HEK293T (cell line): Measurements from ENCODE around the gene CHST11.

Experiments
- CTCF ChIA-PET: fragments of 350-600 bp; formaldehyde crosslinking; extraction: SDS; loops from one replicate; lab custom pipeline; 2021; ENCODE audit warnings: antibody characterized with exemption, inconsistent platforms; lab: Yijun Ruan, JAX
- POLR2A ChIA-PET: fragments of 350-600 bp; formaldehyde crosslinking; extraction: SDS; loops from one replicate; lab custom pipeline; 2020; ENCODE audit warnings: antibody characterized with exemption, inconsistent platforms; lab: Yijun Ruan, JAX
- DNase-seq: peaks from one replicate; pipeline ENCODE4 v3.0.0; 2012; ENCODE audit warnings: mixed read lengths; ENCODE audit errors: extremely low spot score
- ARNT ChIP-seq: fragments of 450-650 bp; IDR thresholded peaks from 2 replicates; pipeline ENCODE4 v1.6.1; 2017; ENCODE audit warnings: mild to moderate bottlenecking
- BHLHE40 ChIP-seq: fragments of 450-650 bp; IDR thresholded peaks from 2 replicates; pipeline ENCODE4 v1.6.1; 2016; ENCODE audit warnings: mild to moderate bottlenecking, moderate library complexity, borderline replicate concordance
- CTBP1 ChIP-seq: fragments of 450-650 bp; IDR thresholded peaks from 2 replicates; pipeline ENCODE4 v1.6.1; 2016; ENCODE audit warnings: borderline replicate concordance
- ELF4 ChIP-seq: fragments of 450-650 bp; IDR thresholded peaks from 2 replicates; pipeline ENCODE4 v1.6.1; 2017; ENCODE audit warnings: antibody characterized with exemption
- FOXA1 ChIP-seq: fragments of 450-650 bp; IDR thresholded peaks from 2 replicates; pipeline ENCODE4 v1.6.1; 2016; ENCODE audit warnings: mild to moderate bottlenecking
- FOXK2 ChIP-seq: fragments of 450-650 bp; IDR thresholded peaks from 2 replicates; pipeline ENCODE4 v1.6.1; 2016; ENCODE audit warnings: mild to moderate bottlenecking
- FOXM1 ChIP-seq: fragments of 450-650 bp; IDR thresholded peaks from 2 replicates; pipeline ENCODE4 v1.6.1; 2017; ENCODE audit warnings: mild to moderate bottlenecking, borderline replicate concordance
- HDGF ChIP-seq: fragments of 450-650 bp; IDR thresholded peaks from 2 replicates; pipeline ENCODE4 v1.6.1; 2017; ENCODE audit warnings: antibody characterized with exemption, borderline replicate concordance
- L3MBTL2 ChIP-seq: fragments of 450-650 bp; conservative IDR thresholded peaks from 2 replicates; pipeline ENCODE4 v1.6.1; 2016; ENCODE audit warnings: mild to moderate bottlenecking
- LEF1 ChIP-seq: fragments of 450-650 bp; IDR thresholded peaks from 2 replicates; pipeline ENCODE4 v1.6.1; 2017; ENCODE audit warnings: mild to moderate bottlenecking, borderline replicate concordance
- NFRKB ChIP-seq: fragments of 450-650 bp; IDR thresholded peaks from 2 replicates; pipeline ENCODE4 v1.6.1; 2016; ENCODE audit warnings: mild to moderate bottlenecking, moderate library complexity
- PKNOX1 ChIP-seq: fragments of 450-650 bp; IDR thresholded peaks from 2 replicates; pipeline ENCODE4 v1.6.1; 2016
- SP1 ChIP-seq: fragments of 450-650 bp; IDR thresholded peaks from 2 replicates; pipeline ENCODE4 v1.6.1; 2017
- SUZ12 ChIP-seq: fragments of 450-650 bp; IDR thresholded peaks from 2 replicates; pipeline ENCODE4 v1.6.1; 2016; ENCODE audit warnings: mild to moderate bottlenecking
- TARDBP ChIP-seq: fragments of 450-650 bp; IDR thresholded peaks from 2 replicates; pipeline ENCODE4 v1.6.1; 2016
- ZNF384 ChIP-seq: fragments of 450-650 bp; IDR thresholded peaks from 2 replicates; pipeline ENCODE4 v1.6.1; 2016

The CHST11 gene

GRCh38 chr12:104685366-104685765 lies 228.6 kb downstream of the CHST11 start:
- no peak for TF ChIP-seq TARDBP
- TF ChIP-seq L3MBTL2 = no peak
- TF ChIP-seq ELF4 = no peak
- TF ChIP-seq NFRKB = no peak
- TF ChIP-seq LEF1 = no peak
- no peak for TF ChIP-seq ARNT
- no peak for TF ChIP-seq ZNF384
- no peak for TF ChIP-seq BHLHE40
- no peak for DNase-seq
- POLR2A ChIA-PET = no interaction called here
- CTCF ChIA-PET = no interaction called here

- CTCF ChIA-PET = no interaction called here
- POLR2A ChIA-PET = no interaction called here
- no peak for TF ChIP-seq LEF1
- TF ChIP-seq TARDBP = no peak
- TF ChIP-seq BHLHE40 = no peak
- TF ChIP-seq FOXM1 = no peak
- no peak for DNase-seq
Observed at GRCh38 chr12:104686196-104686595, 229.4 kb downstream of the CHST11 start.

- DNase-seq = no peak
- ChIA-PET POLR2A (no interaction called here), CTCF (no interaction called here)
- TF ChIP-seq ARNT (no peak), HDGF (no peak), ELF4 (no peak), FOXM1 (no peak), BHLHE40 (no peak), TARDBP (no peak), FOXA1 (no peak), CTBP1 (no peak), SP1 (no peak), SUZ12 (no peak), LEF1 (no peak), L3MBTL2 (no peak), FOXK2 (no peak), NFRKB (no peak)
Observed at GRCh38 chr12:104687823-104688573, 231.2 kb downstream of the CHST11 start.

- CTCF ChIA-PET = no interaction called here
- DNase-seq = no peak
- POLR2A ChIA-PET = no interaction called here
- no peak for TF ChIP-seq FOXA1
- TF ChIP-seq ZNF384 = no peak
- no peak for TF ChIP-seq HDGF
- no peak for TF ChIP-seq ARNT
- TF ChIP-seq NFRKB = no peak
- TF ChIP-seq TARDBP = no peak
- no peak for TF ChIP-seq ELF4
- TF ChIP-seq BHLHE40 = no peak
- no peak for TF ChIP-seq PKNOX1
- no peak for TF ChIP-seq SUZ12
- no peak for TF ChIP-seq CTBP1
- TF ChIP-seq SP1 = no peak
- no peak for TF ChIP-seq LEF1
- TF ChIP-seq FOXM1 = no peak
- TF ChIP-seq L3MBTL2 = no peak
- no peak for TF ChIP-seq FOXK2
Observed at GRCh38 chr12:104689635-104690034, 232.9 kb downstream of the CHST11 start.

- POLR2A ChIA-PET = no interaction called here
- CTCF ChIA-PET = no interaction called here
- DNase-seq = no peak
- TF ChIP-seq L3MBTL2 (no peak), TARDBP (no peak), LEF1 (no peak), SP1 (no peak), FOXA1 (no peak), PKNOX1 (no peak), SUZ12 (no peak), HDGF (no peak), ELF4 (no peak), NFRKB (no peak)
Observed at GRCh38 chr12:104691721-104692556, 235.2 kb downstream of the CHST11 start.

- TF ChIP-seq ELF4 = no peak
- TF ChIP-seq PKNOX1 = no peak
- TF ChIP-seq FOXM1 = no peak
- no peak for TF ChIP-seq ZNF384
- TF ChIP-seq SP1 = no peak
- TF ChIP-seq ARNT = no peak
- TF ChIP-seq SUZ12 = no peak
- no peak for TF ChIP-seq HDGF
- TF ChIP-seq CTBP1 = no peak
- no peak for TF ChIP-seq L3MBTL2
- no peak for TF ChIP-seq TARDBP
- no peak for TF ChIP-seq NFRKB
Observed at GRCh38 chr12:104692557-104693218, 235.9 kb downstream of the CHST11 start.

More at GRCh38 chr12:104692557-104693218, 235.9 kb downstream of the CHST11 start:
- CTCF ChIA-PET = no interaction called here
- DNase-seq = no peak
- POLR2A ChIA-PET = no interaction called here
